GM06990 (cell line): Measurements from ENCODE around the gene ZBTB48.

Experiments used
- DNase-seq: peaks from one replicate; pipeline ENCODE4 v3.0.0-alpha.2; 2011; ENCODE audit not compliant: insufficient read length; ENCODE audit errors: extremely low read depth
- H3K27me3 ChIP-seq: replicated peaks from 2 replicates; pipeline ENCODE4 v1.6.0; 2011; ENCODE audit warnings: low read length; ENCODE audit not compliant: control insufficient read depth, insufficient read depth
- H3K36me3 ChIP-seq: 2 replicates; pipeline ENCODE4 v1.5.1; 2011; ENCODE audit warnings: low read length; ENCODE audit not compliant: control insufficient read depth, insufficient read depth
- H3K4me3 ChIP-seq: replicated peaks from 2 replicates; pipeline ENCODE4 v1.5.1; 2011; ENCODE audit warnings: low read depth, mild to moderate bottlenecking, control low read depth, low read length
- TF ChIP-seq, protein P1 (sequence below): IDR thresholded peaks from 2 replicates; pipeline ENCODE4 v1.5.1; 2011; ENCODE audit warnings: low read length, control low read depth, mild to moderate bottlenecking, inconsistent platforms; ENCODE audit not compliant: insufficient read depth, poor library complexity, severe bottlenecking

ZBTB48 gene

DNA sequence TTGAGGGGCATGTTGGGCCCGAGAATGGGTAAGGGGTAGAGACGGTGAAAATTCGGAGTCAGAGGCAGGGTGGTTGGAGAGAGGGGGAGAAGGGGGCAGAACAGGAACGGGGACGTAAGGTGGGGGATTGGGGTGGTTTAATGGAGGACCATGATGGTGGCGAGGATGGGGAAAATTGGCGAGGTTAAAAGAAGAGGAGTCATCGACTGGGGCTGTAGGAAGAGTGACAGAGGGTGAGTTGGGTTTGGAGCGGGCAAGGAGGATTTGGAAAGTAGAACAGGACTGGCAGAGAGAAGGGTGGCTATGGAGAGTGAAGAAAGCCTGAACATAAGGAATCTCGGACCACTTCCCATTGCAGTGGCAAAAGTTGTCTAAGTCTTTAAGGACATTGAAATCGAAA, 10.8 kb upstream of the ZBTB48 start:
- TF ChIP-seq, protein P1, sequence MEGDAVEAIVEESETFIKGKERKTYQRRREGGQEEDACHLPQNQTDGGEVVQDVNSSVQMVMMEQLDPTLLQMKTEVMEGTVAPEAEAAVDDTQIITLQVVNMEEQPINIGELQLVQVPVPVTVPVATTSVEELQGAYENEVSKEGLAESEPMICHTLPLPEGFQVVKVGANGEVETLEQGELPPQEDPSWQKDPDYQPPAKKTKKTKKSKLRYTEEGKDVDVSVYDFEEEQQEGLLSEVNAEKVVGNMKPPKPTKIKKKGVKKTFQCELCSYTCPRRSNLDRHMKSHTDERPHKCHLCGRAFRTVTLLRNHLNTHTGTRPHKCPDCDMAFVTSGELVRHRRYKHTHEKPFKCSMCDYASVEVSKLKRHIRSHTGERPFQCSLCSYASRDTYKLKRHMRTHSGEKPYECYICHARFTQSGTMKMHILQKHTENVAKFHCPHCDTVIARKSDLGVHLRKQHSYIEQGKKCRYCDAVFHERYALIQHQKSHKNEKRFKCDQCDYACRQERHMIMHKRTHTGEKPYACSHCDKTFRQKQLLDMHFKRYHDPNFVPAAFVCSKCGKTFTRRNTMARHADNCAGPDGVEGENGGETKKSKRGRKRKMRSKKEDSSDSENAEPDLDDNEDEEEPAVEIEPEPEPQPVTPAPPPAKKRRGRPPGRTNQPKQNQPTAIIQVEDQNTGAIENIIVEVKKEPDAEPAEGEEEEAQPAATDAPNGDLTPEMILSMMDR: no peak
- H3K36me3 ChIP-seq: no peaks in the 10 kb centered on the region
- DNase-seq: no peak
- H3K27me3 ChIP-seq: no peaks in the 10 kb centered on the region; the same call in 1 of the 2 replicates
- no peak overlapping the region for H3K4me3 ChIP-seq

DNA sequence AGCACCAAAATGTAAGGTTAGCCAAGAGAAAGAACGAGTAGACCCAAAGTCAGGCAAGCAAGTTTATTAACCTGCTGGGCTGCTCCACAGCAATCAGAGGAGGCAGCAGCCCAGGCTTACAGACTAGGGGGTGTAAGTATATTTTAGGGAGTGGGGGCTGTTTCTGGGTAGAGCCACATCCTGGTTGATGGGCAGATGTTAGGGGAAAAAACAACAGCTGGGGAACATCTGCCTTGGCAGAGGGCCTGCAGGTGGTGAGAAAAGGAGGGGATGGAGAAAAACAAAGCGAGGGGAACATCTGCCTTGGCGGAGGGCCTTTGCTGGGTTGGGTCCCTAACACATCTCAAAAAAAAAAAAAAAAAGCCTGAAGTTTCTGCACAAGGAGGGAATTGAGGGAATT, 9.7 kb upstream of the ZBTB48 start:
- DNase-seq: no peak
- TF ChIP-seq, protein P1: no peak
- Histone ChIP-seq H3K36me3 (no peaks in the 10 kb centered on the region), H3K27me3 (no peaks in the 10 kb centered on the region), H3K4me3 (no peak overlapping the region)

DNA sequence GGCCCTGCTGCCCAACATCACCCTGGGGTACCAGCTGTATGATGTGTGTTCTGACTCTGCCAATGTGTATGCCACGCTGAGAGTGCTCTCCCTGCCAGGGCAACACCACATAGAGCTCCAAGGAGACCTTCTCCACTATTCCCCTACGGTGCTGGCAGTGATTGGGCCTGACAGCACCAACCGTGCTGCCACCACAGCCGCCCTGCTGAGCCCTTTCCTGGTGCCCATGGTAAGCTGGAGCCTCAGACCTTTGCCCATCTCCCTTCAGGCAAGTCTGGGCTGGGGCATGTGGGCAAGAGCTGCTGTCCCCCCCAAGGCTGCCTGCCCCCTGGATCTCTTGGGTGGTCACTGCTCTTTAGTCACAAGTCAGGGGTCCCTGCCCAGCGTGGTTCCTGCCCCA, 8.8 kb upstream of the ZBTB48 start:
- DNase-seq: no peak
- TF ChIP-seq, protein P1: no peak
- Histone ChIP-seq H3K27me3 (no peaks in the 10 kb centered on the region), H3K4me3 (no peak overlapping the region), H3K36me3 (no peaks in the 10 kb centered on the region)

DNA sequence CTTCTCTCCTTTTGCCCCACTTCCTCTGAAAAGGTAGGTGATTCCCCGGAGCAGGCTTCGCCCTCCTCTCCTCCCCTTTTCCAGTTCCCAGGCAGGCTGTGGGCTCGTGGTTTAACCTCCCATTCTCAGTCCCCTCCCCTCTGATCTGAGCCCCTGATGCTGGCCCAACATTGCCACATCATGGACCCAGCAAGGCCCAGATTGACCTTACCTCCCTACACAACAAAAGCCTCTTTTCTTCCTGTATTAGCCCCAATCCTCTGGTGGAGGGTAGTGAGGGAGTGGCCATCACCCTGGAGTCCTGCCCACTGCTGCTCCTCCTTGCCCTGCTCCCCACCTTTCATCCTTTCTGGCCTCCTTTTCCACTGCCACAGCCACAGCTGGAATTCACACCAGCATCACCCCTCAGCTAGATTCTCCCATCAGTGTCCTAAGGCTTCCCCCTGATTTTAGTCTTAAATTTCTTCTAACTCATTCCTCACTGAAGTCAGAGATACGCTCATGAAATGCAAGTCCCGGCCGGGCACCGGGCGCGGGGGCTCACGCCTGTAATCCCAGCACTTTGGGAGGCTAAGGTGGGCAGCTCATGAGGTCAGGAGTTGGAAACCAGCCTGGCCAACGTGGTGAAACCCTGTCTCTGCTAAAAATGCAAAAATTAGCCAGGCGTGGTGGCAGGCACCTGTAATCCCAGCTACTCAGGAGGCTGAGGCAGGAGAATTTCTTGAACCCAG, 7.0 kb upstream of the ZBTB48 start:
- DNase-seq: no peak
- no peaks in the 10 kb centered on the region for H3K36me3 ChIP-seq
- no peak overlapping the region for H3K4me3 ChIP-seq
- TF ChIP-seq, protein P1: no peak
- H3K27me3 ChIP-seq: no peaks in the 10 kb centered on the region

DNA sequence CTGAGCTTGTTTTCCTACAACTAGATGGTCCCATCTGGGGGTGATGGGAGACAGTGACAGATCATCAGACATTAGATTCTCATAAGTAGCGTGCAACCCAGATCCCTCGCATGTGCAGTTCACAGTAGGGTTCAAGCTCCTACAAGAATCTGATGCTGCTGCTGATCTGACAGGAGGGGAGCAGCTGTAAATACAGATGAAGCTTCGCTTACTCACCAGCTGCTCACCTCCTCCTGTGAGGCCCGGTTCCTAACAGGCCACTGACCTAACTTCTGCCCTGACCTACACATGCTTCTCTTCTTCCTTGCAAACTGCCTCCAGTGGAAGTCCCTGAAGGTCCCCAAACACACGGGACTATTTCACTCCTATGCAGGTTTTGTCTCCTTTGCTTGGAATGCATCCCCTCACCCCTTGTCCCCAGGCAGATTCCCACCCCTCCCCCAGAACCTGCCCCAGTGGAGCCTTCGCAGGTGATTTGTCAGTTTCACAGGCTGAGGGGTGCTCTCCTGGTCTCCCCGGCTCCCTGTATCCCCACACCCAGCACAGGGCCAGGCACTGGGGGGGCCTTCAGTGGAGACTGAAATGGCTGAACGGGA, 5.7 kb upstream of the ZBTB48 start:
- no peaks in the 10 kb centered on the region for H3K27me3 ChIP-seq
- H3K36me3 ChIP-seq: no peaks in the 10 kb centered on the region
- no peak overlapping the region for H3K4me3 ChIP-seq
- DNase-seq: no peak
- TF ChIP-seq, protein P1: no peak

DNA sequence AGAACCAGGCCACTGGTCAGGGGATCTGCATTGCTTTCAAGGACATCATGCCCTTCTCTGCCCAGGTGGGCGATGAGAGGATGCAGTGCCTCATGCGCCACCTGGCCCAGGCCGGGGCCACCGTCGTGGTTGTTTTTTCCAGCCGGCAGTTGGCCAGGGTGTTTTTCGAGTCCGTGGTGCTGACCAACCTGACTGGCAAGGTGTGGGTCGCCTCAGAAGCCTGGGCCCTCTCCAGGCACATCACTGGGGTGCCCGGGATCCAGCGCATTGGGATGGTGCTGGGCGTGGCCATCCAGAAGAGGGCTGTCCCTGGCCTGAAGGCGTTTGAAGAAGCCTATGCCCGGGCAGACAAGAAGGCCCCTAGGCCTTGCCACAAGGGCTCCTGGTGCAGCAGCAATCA, 5.0 kb upstream of the ZBTB48 start:
- no peak for DNase-seq
- no peaks in the 10 kb centered on the region for H3K27me3 ChIP-seq
- no peaks in the 10 kb centered on the region for H3K36me3 ChIP-seq
- TF ChIP-seq, protein P1: no peak
- H3K4me3 ChIP-seq: no peak overlapping the region
